Prostate gland (tissue), 2 donors: Measurements from ENCODE around the gene TMEM52B.

Experiments used
- POLR2A ChIP-seq: fragments of 450-650 bp; IDR thresholded peaks from one replicate; pipeline ENCODE4 v1.6.1; 2016; ENCODE audit warnings: antibody characterized with exemption, mild to moderate bottlenecking
- POLR2AphosphoS5 ChIP-seq: sonication (generic); formaldehyde crosslinking; IDR thresholded peaks from one replicate; pipeline ENCODE4 v1.6.1; 2017; ENCODE audit warnings: antibody characterized with exemption
- TF ChIP-seq, protein P1 (sequence below), 4 experiments: fragments of 200-600 bp in 2 of 4; fragments of 450-650 bp in 2 of 4; sonication (generic) in 2 of 4; IDR thresholded peaks; 1 replicate in 3 of 4; 2 replicates in 1 of 4; pipeline ENCODE4 v1.5.1; 2016 to 2019; ENCODE audit warnings: antibody characterized with exemption in 4 of 4, mild to moderate bottlenecking in 2 of 4, moderate library complexity in 2 of 4

DNA sequence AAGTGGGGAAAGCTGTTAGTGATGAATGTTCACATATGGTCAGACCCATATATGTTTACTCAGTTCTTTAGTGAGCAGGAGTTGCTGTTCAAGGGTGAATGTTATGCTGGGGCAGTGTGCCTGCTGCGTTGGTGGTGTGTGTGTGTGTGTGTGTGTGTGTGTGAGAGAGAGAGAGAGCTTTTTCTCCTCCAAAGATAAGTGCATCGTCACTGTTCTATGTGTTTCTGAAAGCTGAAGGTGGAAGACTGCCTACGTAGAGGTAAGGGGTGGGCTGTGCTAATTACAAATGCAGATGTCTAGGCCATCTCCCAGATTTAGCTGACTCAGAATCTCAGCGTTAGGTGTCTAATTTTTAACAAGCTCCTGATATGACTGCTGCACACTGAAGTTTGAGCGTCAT lies 44.4 kb downstream of the TMEM52B start:
- TF ChIP-seq, protein P1, sequence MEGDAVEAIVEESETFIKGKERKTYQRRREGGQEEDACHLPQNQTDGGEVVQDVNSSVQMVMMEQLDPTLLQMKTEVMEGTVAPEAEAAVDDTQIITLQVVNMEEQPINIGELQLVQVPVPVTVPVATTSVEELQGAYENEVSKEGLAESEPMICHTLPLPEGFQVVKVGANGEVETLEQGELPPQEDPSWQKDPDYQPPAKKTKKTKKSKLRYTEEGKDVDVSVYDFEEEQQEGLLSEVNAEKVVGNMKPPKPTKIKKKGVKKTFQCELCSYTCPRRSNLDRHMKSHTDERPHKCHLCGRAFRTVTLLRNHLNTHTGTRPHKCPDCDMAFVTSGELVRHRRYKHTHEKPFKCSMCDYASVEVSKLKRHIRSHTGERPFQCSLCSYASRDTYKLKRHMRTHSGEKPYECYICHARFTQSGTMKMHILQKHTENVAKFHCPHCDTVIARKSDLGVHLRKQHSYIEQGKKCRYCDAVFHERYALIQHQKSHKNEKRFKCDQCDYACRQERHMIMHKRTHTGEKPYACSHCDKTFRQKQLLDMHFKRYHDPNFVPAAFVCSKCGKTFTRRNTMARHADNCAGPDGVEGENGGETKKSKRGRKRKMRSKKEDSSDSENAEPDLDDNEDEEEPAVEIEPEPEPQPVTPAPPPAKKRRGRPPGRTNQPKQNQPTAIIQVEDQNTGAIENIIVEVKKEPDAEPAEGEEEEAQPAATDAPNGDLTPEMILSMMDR (IDR thresholded peaks at IDR 0.05) = no peak
- TF ChIP-seq POLR2A (no peak), POLR2AphosphoS5 (no peak)
